HG03521 (cell line): ENCODE data around the gene ADAMTS17.

ENCODE experiments used
- ATAC-seq: cut with Tn5 transposase; IDR thresholded peaks from one replicate; pipeline ENCODE4 v1.9.1; 2021; ENCODE audit warnings: mild to moderate bottlenecking, moderate library complexity; ENCODE audit not compliant: unreplicated experiment

ADAMTS17 gene

GRCh38 chr15:100141311-100142001 lies 200.3 kb downstream of the ADAMTS17 start:
- no peak for ATAC-seq

DNA sequence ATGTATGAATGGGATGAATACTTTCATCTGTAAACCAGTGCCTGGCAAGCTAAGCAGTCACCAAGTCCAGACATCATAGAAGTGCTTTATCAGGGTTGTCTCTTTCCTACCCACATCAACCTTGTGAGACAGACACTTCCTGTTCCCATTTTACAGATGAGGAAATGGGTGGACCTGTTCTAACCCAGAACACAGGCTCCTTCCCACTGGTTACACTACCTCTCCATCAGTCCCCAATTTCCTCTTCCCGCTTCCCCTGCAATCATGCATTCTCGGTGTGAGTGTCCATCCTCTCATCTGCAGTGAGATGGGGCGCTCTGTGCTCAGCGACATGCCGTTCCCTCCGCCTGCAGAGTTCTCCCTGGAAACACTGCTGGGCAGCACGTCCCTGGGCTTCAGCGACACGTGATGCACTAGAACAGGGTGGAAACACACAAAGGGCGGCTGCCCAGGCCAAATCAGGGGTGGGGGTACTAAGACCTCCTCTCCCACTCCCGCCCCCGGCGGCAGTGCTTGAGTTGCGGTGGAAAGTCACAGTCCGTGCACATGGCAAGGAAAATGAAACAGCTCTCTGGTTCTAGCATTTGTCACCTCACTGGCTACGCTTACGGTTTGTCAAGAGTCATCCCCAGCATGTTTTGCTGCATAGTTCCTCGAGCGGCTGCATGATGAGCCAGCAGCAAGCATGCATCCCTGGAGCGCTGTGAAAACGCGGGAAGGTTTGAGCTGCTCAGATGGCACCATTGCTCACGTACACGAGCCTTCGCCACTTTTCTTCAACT lies 201.1 kb downstream of the ADAMTS17 start:
- no peak for ATAC-seq

- ATAC-seq: no peak
These were observed 207.2 kb downstream of the ADAMTS17 start for GRCh38 chr15:100134586-100134985.

GRCh38 chr15:100134089-100134583 lies 207.6 kb downstream of the ADAMTS17 start:
- ATAC-seq: no peak

DNA sequence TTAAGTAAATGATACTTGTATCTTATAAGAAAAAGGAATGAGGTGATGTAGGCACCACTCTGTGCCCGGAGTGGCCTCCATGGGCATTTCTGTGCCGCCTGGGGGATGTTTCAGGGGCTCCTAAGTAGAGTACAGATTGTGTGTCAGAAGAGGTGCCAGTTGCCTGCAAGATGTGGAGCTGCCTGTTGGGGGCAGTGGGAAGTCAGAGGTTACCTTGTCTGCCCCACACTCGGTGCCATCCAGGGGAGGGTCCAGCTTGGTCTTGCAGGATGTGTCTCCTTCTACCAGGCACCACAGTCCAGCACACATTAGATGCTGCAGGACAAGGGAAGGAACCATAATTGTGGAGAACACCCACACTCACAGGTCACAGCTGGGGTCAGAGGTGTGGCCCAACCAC lies 208.8 kb downstream of the ADAMTS17 start:
- no peak for ATAC-seq

GRCh38 chr15:100132309-100132708 lies 209.5 kb downstream of the ADAMTS17 start:
- ATAC-seq: no peak

GRCh38 chr15:100131321-100132224 lies 210.2 kb downstream of the ADAMTS17 start:
- ATAC-seq: no peak

DNA sequence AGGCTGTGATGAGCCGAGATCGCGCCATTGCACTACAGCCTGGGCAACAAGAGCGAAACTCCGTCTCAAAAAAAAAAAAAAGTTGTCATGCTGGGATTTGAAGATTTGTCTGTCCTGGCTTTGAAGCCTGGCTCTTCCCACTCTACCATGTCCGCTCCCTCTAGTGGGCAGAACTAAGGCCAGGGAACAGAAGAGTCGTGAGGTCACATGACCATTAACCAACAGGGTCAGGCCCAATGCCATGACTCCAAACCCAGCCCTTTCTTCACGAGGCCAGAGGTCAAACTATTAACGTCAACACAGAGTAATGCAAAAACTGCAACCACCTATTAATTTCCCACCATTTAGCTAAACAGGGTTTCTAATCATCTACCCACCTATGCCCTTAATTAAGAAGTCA lies 212.1 kb downstream of the ADAMTS17 start:
- no peak for ATAC-seq

DNA sequence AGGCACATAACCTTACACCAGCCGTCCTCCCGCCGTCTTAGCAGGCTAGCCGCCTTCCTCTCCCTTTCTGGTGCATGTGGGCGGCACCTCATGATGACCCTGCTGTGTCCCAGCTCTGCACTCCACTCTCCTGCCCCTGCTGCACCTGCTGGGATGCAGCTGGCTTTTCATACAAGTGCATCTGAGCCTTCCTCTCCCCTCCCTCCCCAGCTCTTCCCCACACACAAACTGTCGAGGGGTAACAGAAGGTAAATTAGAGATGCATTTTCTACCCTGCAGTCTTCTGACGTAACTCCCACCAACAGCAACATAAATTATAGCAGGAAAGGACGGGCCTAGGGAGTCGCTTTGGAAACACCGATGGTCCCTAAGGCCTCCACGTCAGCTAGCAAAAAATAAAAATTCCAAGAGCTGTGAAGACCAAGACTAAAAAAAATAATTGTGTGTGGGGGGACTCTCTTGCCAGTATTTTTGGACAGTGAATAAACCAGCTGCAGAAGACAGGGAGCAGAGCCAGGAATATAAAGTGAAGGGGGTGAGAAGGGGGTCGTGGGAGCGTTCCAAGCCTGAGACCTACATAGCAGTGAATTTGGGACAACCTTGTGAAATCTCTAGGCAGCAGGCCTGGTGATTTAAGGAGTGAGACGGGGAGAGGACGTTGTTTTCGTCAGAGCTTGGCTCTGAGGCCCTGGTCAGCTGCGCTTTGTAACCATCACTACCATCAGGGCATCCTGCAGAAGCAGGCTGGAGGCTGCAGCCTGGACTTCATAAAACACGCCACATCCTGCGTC lies 216.2 kb downstream of the ADAMTS17 start:
- ATAC-seq: no peak

- ATAC-seq: no peak
These were observed 216.8 kb downstream of the ADAMTS17 start for GRCh38 chr15:100124936-100125335.

- no peak for ATAC-seq
These were observed 217.4 kb downstream of the ADAMTS17 start for GRCh38 chr15:100124361-100124760.

DNA sequence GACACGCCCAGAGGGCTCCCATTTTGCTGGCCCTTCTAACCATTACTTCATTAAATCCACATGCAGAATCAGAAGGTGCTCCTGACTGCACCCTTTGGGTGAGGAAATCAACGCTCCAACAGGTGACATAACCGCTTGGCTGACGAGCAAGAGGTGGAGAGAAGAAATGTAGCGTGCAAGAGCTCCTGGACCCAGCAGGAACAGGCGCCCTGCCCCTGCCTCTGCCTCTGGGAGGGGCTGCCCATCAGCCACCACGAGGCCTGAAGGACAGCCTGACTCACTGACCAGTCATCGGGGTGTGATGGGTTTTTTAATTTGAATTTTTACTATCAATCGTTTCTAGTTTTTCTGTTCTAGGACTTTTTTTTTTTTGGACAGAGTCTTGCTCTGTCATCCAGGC lies 218.2 kb downstream of the ADAMTS17 start:
- no peak for ATAC-seq

- ATAC-seq: no peak
These were observed 220.5 kb downstream of the ADAMTS17 start for GRCh38 chr15:100121285-100121684.

GRCh38 chr15:100120111-100120510 lies 221.7 kb downstream of the ADAMTS17 start:
- ATAC-seq: no peak

GRCh38 chr15:100118546-100118945 lies 223.2 kb downstream of the ADAMTS17 start:
- no peak for ATAC-seq

GRCh38 chr15:100116416-100117190 lies 225.2 kb downstream of the ADAMTS17 start:
- ATAC-seq: no peak

DNA sequence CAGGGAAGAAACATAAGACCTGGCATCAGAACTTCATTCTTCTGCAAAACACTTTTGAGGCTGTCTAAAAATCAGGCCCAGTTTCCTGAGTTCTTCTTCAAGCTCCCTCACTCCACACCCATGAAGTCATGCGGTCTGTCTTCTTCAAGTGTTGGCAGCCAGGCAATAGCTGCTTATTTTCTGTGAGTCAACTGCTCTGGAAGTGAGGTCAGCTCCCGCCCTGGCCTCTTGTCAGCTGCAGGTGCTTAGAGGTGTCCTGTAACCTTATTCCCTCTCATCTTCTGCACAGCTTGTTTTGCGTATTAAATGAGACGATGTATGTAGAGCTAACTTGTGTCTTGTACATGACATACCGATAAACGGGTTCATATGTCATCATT lies 226.1 kb downstream of the ADAMTS17 start:
- ATAC-seq: no peak

- no peak for ATAC-seq
These were observed 226.6 kb downstream of the ADAMTS17 start for GRCh38 chr15:100115066-100115710.

- ATAC-seq: no peak
These were observed 227.2 kb downstream of the ADAMTS17 start for GRCh38 chr15:100114571-100114970.
